ENCODE results near the gene IFNG-AS1. TPM values are rescaled to one million over a fixed set of nuclear protein-coding genes. Genes with fewer than 3 reads are reported as not detected.

Gene IFNG-AS1
- total and polyA plus RNA-seq, 8 donors: 0.18 to 0.71 (median 0.25) TPM; not detected in 4

DNA sequence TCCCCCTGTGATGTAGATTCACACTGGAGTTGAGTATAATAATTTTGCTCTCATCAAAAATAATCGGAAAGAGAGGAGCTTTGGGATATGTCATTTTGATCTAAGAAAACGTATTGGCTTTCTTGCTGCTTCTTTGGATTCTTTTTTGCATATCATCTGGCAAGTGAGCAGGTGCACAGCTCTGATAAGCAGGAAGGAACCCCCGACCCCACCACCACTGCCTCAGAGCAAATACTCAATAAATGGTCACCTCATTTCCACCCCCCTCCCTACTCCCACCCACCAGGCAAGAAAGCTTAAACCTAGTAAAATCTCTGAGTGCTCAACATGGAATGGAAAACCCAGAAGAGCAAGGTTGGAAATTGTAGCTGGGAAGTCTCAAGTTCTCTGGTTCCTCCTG is 49.4 kb downstream of the IFNG-AS1 start:
- intact Hi-C loops (cut with DNase I): loop anchor here in 1 of 2 donors (10.0 kb wide), 1 partner anchor 276 kb away; no protein-coding TSS in a partner anchor
- no peak for ATAC-seq
- no peak for TF ChIP-seq CTCF (IDR thresholded peaks at IDR 0.05)

GRCh38 chr12:68040450-68041075 is 51.3 kb downstream of the IFNG-AS1 start:
- Histone ChIP-seq H3K4me1 (no peaks in the 10 kb centered on the region), H3K9me3 (no peaks in the 10 kb centered on the region), H3K27ac (no peak overlapping the region), H3K27me3 (no peaks in the 10 kb centered on the region), H3K4me3 (no peak overlapping the region), H3K36me3 (no peaks in the 10 kb centered on the region)
- intact Hi-C loops (cut with DNase I): no loop called here
- peak; percentile 90 for ATAC-seq
- TF ChIP-seq CTCF (IDR thresholded peaks at IDR 0.05): peak; percentile 78 to 83
- peak in 3 of 4 donors; percentile 35 to 65 (median 53) for DNase-seq

More for the DNA sequence above, 49.4 kb downstream of the IFNG-AS1 start:
- Histone ChIP-seq H3K27ac (no peak overlapping the region), H3K9me3 (no peaks in the 10 kb centered on the region), H3K4me3 (no peak overlapping the region), H3K36me3 (no peaks in the 10 kb centered on the region), H3K27me3 (no peaks in the 10 kb centered on the region), H3K4me1 (no peaks in the 10 kb centered on the region)
- DNase-seq: no peak

DNA sequence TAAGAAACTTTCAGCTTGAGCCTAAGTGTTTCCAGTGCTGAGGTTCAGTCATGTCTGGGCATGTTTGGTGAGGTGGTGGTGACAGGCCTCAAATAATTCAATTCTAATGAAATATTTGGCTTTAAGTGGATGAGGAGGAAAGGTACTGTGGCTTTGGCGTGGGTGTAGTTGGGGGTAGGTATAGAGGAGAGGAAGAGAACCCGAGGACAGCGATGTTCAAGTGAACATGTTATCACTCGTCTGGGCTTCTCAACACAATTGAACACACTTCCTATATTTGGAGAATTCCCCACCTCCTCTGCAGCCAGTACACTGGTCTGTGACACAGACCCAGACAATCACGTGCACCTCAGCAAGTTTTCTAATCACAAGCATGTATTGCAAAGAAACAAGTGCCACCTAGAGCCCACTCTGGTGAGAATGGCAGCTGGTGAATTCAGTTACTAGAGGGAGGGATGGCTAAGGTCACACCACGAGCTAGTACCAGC is 53.0 kb downstream of the IFNG-AS1 start:
- intact Hi-C loops (cut with DNase I): no loop called here
- no peak for TF ChIP-seq CTCF (IDR thresholded peaks at IDR 0.05)
- Histone ChIP-seq H3K36me3 (no peaks in the 10 kb centered on the region), H3K9me3 (no peaks in the 10 kb centered on the region), H3K4me1 (no peaks in the 10 kb centered on the region), H3K27ac (no peak overlapping the region), H3K27me3 (no peaks in the 10 kb centered on the region), H3K4me3 (no peak overlapping the region)
- DNase-seq (no peak), ATAC-seq (no peak)

DNA sequence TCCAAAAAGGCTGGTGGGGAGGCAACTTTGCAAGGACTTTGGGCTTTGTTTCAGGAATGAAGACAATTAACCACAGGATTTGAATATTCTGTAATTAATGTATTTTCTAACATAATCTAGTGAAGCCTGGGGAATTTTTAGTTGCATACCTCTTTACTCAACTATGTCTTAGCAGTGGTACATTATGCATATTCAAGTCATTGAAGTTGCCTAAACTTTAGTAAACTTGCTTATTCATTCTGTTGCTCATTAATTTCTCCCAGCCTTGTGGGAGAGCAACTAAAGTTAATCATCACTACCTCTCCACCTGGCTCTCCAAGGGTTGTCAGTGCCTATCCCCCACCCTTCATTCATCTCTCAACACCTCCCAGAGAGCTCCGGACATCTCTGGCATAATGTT is 54.2 kb downstream of the IFNG-AS1 start:
- Histone ChIP-seq H3K4me1 (no peaks in the 10 kb centered on the region), H3K9me3 (no peaks in the 10 kb centered on the region), H3K27me3 (no peaks in the 10 kb centered on the region), H3K27ac (no peak overlapping the region), H3K4me3 (no peak overlapping the region), H3K36me3 (no peaks in the 10 kb centered on the region)
- ATAC-seq (no peak), DNase-seq (no peak)
- intact Hi-C loops (cut with DNase I): no loop called here
- TF ChIP-seq CTCF (IDR thresholded peaks at IDR 0.05): no peak

- Histone ChIP-seq H3K9me3 (no peaks in the 10 kb centered on the region), H3K27ac (no peak overlapping the region), H3K36me3 (no peaks in the 10 kb centered on the region), H3K4me3 (no peak overlapping the region), H3K27me3 (no peaks in the 10 kb centered on the region), H3K4me1 (no peaks in the 10 kb centered on the region)
- ATAC-seq (no peak), DNase-seq (no peak)
- no peak for TF ChIP-seq CTCF (IDR thresholded peaks at IDR 0.05)
- intact Hi-C loops (cut with DNase I): no loop called here
Observed at GRCh38 chr12:68048648-68049297, 59.5 kb downstream of the IFNG-AS1 start.
